Activated T-cell treated with anti-CD3 and anti-CD28 coated beads, Interleukin-2, amount 50 U/mL, for 72 hours (primary cell): ENCODE data around the gene CLDN8. TPM values are rescaled to one million over a fixed set of nuclear protein-coding genes. Genes with fewer than 3 reads are reported as not detected.

Experiments used
- ATAC-seq, 2 donors: fragments of 150-1000 bp; cut with Tn5 transposase; replicated peaks in 1 of 2; 2 replicates each; pipeline ENCODE4 v1.10.0; 2021; ENCODE audit warnings: moderate library complexity in 2 of 2, mild to moderate bottlenecking in 1 of 2
- DNase-seq, 2 donors: peaks; one replicate each; pipeline ENCODE4 v3.0.0; 2021 to 2022; ENCODE audit warnings: mixed read lengths in 1 of 2
- H3K27ac Mint-ChIP-seq: one replicate; pipeline ENCODE4 v1.8.0; 2022; ENCODE audit warnings: mild to moderate bottlenecking, moderate library complexity, mixed read lengths
- H3K27me3 Mint-ChIP-seq: one replicate; pipeline ENCODE4 v1.8.0; 2022; ENCODE audit warnings: low read depth, mixed read lengths
- H3K36me3 Mint-ChIP-seq, 2 donors: one replicate each; pipeline ENCODE4 v1.8.0; 2022; ENCODE audit warnings: mixed read lengths in 2 of 2, mild to moderate bottlenecking in 1 of 2; ENCODE audit not compliant: insufficient read depth in 2 of 2
- H3K4me1 Mint-ChIP-seq: one replicate; pipeline ENCODE4 v1.8.0; 2022; ENCODE audit warnings: low read depth, mixed read lengths
- H3K4me3 Mint-ChIP-seq, 2 donors: one replicate each; pipeline ENCODE4 v1.8.0; 2022; ENCODE audit warnings: mild to moderate bottlenecking in 2 of 2, mixed read lengths in 2 of 2, moderate library complexity in 2 of 2
- H3K9me3 Mint-ChIP-seq, 2 donors: one replicate each; pipeline ENCODE4 v1.8.0; 2022; ENCODE audit warnings: mixed read lengths in 2 of 2
- total RNA-seq, 2 donors: library from RNA; stranded (reverse); gene quantifications; one replicate each; pipeline ENCODE4 v1.2.3, GENCODE V29; 2022

The CLDN8 gene
- total RNA-seq, 2 donors from 2014 or later = not detected

DNA sequence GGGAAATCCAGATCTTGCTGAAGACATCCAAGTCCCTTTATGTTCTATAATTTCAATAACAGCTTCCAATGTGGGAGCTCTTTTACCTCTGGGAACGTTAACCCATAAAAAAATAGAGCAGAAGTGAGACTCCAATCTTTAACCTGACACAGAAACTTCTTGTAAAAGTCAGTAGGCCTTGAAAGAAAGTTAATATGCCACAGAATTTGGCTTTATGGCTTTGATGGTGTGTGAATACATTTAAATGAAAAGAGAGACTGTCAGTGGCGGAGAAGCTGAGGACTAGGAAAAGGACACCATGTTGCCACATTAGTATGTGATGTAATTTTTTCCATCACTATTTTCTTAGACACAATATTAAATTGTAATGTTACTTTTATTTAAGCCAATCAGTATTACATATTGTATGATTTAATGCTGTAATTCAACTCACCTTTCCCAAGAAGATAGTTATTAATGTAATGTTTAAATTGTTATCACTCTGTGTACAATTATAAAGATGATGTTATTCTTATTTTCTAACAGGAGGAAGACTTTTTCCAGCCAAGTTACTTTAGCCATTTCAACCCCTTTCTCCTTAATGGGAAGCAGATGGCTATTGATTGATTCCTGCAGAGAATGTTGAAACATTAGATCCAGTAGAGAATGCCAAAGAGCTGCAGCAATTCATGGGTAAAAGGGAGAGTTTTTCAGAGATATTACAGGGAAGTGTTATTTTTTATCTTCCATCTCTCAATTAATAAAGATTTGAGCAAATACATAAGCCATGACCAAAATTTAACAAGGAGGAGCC is 17.5 kb upstream of the CLDN8 start:
- Mint-ChIP-seq H3K27me3 (no peaks in the 10 kb centered on the region), H3K4me3 (no peak overlapping the region), H3K27ac (no peak overlapping the region), H3K4me1 (no peaks in the 10 kb centered on the region), H3K36me3 (no peaks in the 10 kb centered on the region), H3K9me3 (peaks cover 0 to 2% of the 10 kb centered on the region in 2 donors)
- no peak for ATAC-seq
- no peak for DNase-seq

DNA sequence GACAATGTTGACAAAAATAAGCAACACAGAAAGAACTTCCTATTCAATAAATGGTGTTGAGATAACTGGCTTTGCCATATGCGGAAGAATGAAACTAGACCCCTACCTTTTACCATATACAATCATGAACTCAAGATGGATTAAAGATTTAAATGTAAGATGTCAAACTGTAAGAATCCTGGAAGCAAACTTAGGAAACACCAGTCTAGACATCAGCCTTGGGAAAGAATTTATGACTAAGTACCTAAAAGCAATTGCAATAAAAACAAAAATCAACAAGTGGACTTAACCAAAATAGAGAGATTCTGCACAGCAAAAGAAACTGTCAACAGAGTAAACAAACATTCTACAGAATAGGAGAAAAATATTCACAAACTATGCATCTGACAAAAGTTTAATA is 16.1 kb upstream of the CLDN8 start:
- DNase-seq (no peak), ATAC-seq (no peak)
- Mint-ChIP-seq H3K9me3 (peaks cover 0 to 2% of the 10 kb centered on the region in 2 donors), H3K27ac (no peak overlapping the region), H3K27me3 (no peaks in the 10 kb centered on the region), H3K36me3 (no peaks in the 10 kb centered on the region), H3K4me3 (no peak overlapping the region), H3K4me1 (no peaks in the 10 kb centered on the region)

DNA sequence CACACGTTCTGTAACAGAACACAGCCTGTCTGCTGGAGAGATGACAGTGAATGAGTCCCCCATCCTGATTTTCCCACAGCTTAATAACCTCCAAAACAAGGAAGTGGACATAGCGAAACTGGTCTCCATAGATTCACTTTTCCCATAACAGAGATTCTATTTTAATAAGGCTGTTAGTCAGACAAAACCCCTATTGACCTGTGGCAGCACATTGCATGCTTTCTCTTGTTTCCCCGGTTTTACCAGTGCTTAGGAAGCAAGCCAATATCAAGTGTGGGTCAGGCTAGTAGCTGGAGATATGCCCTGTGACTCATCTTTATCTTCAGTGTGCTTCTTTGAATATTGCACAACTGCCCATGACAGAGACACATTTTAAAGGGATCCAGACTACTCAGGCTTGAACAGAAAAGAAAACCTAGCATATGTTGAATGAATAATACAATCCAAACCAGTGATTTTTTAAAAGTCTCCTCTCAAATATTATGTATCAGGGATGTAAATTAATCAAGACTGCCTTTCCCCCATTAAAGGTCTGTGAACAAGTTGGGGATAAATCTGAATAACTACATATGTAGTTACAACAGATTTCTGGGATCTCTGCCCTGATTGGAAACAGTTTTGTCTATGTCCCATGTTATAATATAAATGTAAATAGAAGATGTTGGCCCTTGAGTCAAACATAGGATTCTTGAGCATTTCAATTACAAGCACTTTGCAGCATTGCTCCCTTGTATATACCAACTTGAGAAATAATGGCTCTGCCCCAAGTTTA is 11.9 kb upstream of the CLDN8 start:
- Mint-ChIP-seq H3K36me3 (no peaks in the 10 kb centered on the region), H3K27me3 (no peaks in the 10 kb centered on the region), H3K9me3 (peaks cover 0 to 2% of the 10 kb centered on the region in 2 donors), H3K4me3 (no peak overlapping the region), H3K27ac (no peak overlapping the region), H3K4me1 (no peaks in the 10 kb centered on the region)
- ATAC-seq (no peak), DNase-seq (no peak)

DNA sequence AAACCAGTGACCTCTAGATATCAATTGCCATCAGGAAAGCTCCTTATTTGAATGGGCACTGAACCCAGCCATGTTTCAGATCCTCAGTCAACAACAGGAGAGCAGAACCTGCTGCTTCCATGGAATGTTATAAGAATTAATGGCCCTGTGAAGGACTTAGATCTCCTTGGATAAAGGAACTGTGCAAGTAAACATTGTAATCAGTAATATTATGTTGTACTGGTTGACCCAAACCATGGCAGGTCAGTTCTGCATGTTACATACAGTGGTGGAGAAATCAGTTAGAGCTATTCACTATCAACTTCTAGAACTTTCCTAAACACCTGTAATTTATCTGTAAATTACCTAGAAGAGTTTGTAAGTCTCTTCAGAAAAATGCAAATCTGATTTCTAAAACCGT is 11.2 kb upstream of the CLDN8 start:
- Mint-ChIP-seq H3K4me1 (no peaks in the 10 kb centered on the region), H3K36me3 (no peaks in the 10 kb centered on the region), H3K4me3 (no peak overlapping the region), H3K27me3 (no peaks in the 10 kb centered on the region), H3K27ac (no peak overlapping the region), H3K9me3 (peaks cover 0 to 2% of the 10 kb centered on the region in 2 donors)
- ATAC-seq (no peak), DNase-seq (no peak)

DNA sequence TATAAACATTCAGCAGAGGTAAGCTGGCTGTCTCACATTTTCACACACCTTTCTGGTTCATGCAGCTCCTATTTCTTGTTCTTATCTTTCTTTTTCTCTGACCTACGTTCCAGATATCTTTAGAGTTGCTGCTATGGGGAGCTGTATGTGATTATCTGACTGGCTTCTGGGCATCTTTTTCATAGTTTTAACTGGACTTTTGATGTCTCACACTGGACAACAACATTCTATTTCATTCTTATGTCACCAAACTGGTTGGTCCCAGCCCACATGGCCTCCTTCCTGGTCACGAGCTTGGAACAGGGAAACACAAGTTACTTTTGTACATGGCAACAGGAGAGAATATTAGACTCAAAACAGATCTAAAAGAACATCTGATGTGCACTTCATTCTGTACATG is 7.7 kb upstream of the CLDN8 start:
- no peaks in the 10 kb centered on the region for H3K27me3 Mint-ChIP-seq
- no peak overlapping the region for H3K4me3 Mint-ChIP-seq
- no peaks in the 10 kb centered on the region for H3K4me1 Mint-ChIP-seq
- ATAC-seq (no peak), DNase-seq (no peak)
- H3K9me3 Mint-ChIP-seq = no peaks in the 10 kb centered on the region
- H3K27ac Mint-ChIP-seq = no peak overlapping the region
- H3K36me3 Mint-ChIP-seq = no peaks in the 10 kb centered on the region

DNA sequence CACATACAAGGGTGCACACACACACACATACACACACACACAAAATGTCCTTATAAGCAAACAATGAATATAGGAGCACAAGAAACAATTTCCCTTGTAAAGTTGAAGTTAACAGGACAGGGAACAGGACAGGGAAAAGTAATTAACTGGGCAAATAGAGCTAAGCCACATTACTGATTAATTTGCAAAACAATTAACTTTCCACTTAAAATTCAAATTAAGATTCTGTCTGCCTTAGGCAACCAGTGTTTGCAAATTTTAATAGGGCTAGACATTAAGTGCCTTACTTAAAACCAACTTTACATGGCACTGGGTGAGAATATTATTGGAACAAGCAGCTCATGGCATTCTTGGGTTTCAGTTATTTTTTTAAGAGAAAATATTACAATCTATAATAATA is 6.8 kb upstream of the CLDN8 start:
- H3K27ac Mint-ChIP-seq = no peak overlapping the region
- ATAC-seq (no peak), DNase-seq (no peak)
- no peak overlapping the region for H3K4me3 Mint-ChIP-seq
- no peaks in the 10 kb centered on the region for H3K36me3 Mint-ChIP-seq
- no peaks in the 10 kb centered on the region for H3K9me3 Mint-ChIP-seq
- no peaks in the 10 kb centered on the region for H3K4me1 Mint-ChIP-seq
- H3K27me3 Mint-ChIP-seq = no peaks in the 10 kb centered on the region

DNA sequence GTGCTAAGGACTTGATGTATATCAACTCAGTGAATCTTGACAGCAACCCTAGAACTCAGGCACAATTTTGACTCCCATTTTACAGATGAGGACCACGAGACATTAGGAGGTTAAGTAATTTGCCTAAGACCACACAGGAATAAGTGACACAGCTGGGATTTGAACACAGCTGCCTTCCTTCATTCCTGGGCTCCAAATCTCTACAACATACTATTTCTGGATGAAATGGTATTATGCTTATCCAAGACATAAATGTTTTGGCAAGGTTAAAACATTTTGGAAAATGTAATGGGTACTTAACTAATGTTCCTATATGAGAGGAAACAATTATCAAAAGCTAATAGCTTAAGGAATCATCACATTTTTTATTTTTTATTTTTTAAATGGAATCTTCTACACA is 4.8 kb downstream of the CLDN8 start:
- DNase-seq (no peak), ATAC-seq (no peak)
- H3K4me3 Mint-ChIP-seq = no peak overlapping the region
- H3K27me3 Mint-ChIP-seq = peaks cover 7% of the 10 kb centered on the region
- H3K4me1 Mint-ChIP-seq = no peaks in the 10 kb centered on the region
- no peak overlapping the region for H3K27ac Mint-ChIP-seq
- no peaks in the 10 kb centered on the region for H3K9me3 Mint-ChIP-seq
- H3K36me3 Mint-ChIP-seq = no peaks in the 10 kb centered on the region

DNA sequence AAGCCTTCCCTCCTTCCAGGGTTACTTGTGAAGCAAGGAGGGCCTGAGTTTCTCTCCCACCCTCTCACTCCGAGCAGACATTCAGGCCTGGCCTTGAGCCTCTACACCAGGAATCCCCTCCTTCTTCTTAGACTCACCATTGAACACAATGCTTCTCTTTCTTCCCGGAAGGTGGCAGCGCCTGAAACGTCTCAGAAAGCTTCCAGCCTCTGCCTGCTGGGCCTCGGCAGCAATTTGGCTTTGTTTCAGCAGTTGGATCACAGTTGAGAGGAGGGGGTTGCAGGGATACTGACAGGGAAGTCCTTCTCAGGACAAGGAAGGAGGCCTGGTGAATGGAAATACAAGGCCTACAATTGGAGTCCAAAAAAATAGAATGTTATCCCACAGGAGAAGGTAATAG is 6.3 kb downstream of the CLDN8 start:
- Mint-ChIP-seq H3K36me3 (no peaks in the 10 kb centered on the region), H3K27me3 (peaks cover 7% of the 10 kb centered on the region), H3K9me3 (no peaks in the 10 kb centered on the region), H3K27ac (no peak overlapping the region), H3K4me3 (no peak overlapping the region), H3K4me1 (no peaks in the 10 kb centered on the region)
- DNase-seq (no peak), ATAC-seq (no peak)

DNA sequence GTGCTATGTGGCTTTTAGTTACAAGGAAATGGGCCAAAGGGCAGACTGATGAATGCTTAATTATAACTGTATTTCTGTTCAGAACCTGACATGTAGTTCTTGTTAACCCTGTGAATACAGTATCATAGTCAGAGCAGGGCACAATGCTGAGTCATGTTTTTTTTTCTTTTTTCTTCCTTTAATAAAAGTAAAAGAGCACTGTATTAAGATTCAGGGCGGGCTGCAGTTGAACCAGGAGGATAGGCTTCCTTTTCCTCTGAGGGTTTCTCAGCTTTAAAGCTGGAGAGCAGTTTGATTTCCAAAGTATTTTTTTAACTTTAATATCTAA is 8.7 kb downstream of the CLDN8 start:
- Mint-ChIP-seq H3K4me1 (no peaks in the 10 kb centered on the region), H3K36me3 (no peaks in the 10 kb centered on the region), H3K9me3 (no peaks in the 10 kb centered on the region), H3K4me3 (no peak overlapping the region), H3K27me3 (peaks cover 7% of the 10 kb centered on the region), H3K27ac (no peak overlapping the region)
- no peak for ATAC-seq
- DNase-seq = no peak

DNA sequence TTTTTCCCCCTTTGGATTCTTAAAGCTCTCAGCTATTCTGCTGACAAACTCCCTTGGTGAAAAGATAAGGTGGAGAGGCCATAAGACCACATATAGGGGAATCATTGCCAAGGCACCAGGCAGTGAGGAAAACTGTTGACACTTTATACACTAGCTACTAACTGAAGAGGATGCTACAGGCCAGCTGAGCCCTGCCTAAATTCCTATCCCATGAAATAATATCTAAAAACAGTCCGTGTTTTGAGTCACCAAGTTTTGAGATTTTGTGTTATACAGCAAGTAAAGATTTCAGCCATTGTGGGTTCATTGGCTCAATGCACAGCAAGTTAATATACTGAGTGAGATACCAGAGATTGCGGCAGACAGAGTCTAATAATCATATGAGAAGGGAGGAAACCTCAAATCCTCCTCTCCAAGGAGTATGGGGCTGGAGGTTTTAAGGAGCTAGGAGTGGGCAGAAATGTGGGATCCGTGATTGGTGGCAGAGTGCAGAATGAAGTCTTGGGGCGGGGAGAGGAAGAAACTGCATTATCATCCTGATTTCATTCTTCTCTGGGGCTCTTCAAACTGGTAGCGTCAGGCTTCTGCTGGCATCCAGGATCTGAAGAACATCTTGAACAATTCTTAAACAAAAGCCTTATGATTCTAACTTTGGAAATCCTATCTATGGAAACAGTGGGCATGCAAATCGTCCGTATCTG is 9.2 kb downstream of the CLDN8 start:
- H3K4me3 Mint-ChIP-seq = no peak overlapping the region
- no peaks in the 10 kb centered on the region for H3K9me3 Mint-ChIP-seq
- peaks cover 7% of the 10 kb centered on the region for H3K27me3 Mint-ChIP-seq
- DNase-seq (no peak), ATAC-seq (no peak)
- no peak overlapping the region for H3K27ac Mint-ChIP-seq
- no peaks in the 10 kb centered on the region for H3K4me1 Mint-ChIP-seq
- no peaks in the 10 kb centered on the region for H3K36me3 Mint-ChIP-seq

DNA sequence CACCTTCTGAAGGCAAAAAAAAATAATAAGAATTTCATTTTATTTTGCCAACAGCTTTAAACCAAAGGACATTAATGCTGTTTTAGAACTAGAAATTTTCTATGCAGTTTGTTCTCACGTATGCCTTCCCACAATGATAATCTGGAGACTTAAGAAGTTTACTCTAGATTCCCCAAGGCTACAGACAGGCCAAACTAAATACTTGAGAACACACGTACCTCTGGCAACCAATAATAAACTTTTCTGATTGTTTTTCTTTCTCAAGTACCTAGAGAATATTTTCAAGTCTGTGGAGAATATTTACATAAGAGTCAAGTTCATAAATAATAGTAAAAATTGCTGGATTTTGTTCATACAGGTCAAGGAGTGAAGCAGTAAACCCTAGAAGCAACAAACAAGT is 15.9 kb downstream of the CLDN8 start:
- DNase-seq (no peak), ATAC-seq (no peak)
- Mint-ChIP-seq H3K27ac (no peak overlapping the region), H3K4me1 (no peaks in the 10 kb centered on the region), H3K4me3 (no peak overlapping the region), H3K36me3 (no peaks in the 10 kb centered on the region), H3K9me3 (peaks cover 4 to 6% of the 10 kb centered on the region in 2 donors), H3K27me3 (no peaks in the 10 kb centered on the region)

DNA sequence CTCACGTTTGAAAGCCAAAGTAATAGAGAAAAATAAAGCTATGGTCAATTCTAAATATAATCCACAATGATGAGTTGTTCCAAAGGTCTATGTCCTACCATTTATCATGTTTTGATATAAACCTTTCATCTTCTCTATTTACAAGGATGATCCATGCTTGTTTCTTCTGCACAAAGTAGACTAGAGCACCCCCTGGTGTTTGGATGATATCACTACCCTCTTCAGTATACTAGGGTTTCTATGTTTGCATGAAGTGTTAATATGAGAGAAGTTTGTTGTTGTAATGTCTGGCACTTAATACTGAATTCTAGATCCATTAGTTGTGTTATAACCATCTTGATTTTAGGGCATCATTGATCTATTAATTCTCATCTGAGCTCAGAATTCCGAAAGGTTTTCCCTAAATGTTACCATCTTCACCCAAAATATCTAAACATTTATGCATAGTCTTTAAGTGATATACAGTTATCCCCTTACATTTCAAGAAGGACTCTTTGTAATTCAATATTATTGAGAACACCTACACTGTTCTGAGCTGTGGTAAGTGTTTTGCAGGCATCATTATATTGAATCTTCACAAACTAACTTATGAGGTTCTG is 21.1 kb downstream of the CLDN8 start:
- Mint-ChIP-seq H3K27ac (no peak overlapping the region), H3K9me3 (no peaks in the 10 kb centered on the region), H3K4me3 (no peak overlapping the region), H3K4me1 (no peaks in the 10 kb centered on the region), H3K36me3 (no peaks in the 10 kb centered on the region), H3K27me3 (no peaks in the 10 kb centered on the region)
- DNase-seq (peak; percentile 1 to 14), ATAC-seq (no peak)

DNA sequence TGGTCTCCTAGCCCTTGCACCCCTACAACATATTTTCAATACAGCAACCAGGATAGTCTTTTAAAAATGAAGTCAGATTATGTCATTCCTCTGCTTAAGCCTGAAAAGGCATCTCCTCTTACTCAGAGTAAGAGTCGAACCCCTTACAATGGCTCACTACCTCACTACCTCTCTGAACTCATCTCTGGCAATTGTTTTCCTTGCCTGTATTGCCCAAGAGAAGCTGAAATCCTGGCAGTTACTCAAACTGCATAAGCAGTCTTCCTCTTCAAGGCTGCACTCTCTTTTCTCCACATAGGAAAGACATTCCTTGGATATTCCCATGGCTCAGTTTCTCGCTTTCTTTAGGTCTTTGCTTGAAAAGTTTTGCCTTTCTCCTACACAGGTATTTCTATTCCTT is 22.7 kb downstream of the CLDN8 start:
- H3K4me1 Mint-ChIP-seq = no peaks in the 10 kb centered on the region
- DNase-seq (no peak), ATAC-seq (no peak)
- H3K36me3 Mint-ChIP-seq = no peaks in the 10 kb centered on the region
- H3K27ac Mint-ChIP-seq = no peak overlapping the region
- no peak overlapping the region for H3K4me3 Mint-ChIP-seq
- no peaks in the 10 kb centered on the region for H3K9me3 Mint-ChIP-seq
- no peaks in the 10 kb centered on the region for H3K27me3 Mint-ChIP-seq
